GM12801 (cell line): ENCODE measurements around the gene PCARE.

Source experiments
- CTCF ChIP-seq: IDR thresholded peaks from one replicate; pipeline ENCODE4 v1.5.1; 2011; ENCODE audit warnings: control low read depth; ENCODE audit not compliant: insufficient read length; ENCODE audit errors: extremely low read depth

The PCARE gene

GRCh38 chr2:29053670-29054400 is 20.5 kb downstream of the PCARE start:
- no peak for TF ChIP-seq CTCF

DNA sequence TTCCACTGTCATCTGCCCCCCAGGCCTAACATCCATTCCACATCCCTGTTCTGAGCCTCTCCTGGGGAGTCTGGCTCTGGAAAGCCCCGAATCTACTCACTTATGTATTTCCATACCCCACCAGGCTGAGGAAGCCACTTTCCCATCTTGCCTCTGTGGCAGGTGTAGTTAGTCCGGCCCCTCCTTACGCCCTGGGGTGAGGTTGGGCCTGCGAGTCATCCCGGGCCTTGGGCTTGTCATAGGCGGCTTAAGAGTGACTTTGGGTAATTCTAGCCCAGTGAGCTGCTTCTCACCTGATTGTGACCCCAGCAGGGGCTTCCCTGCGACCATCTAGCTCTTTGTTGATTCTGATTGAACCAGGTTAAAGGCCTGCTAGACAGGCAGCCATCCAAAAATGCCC is 21.1 kb downstream of the PCARE start:
- no peak for TF ChIP-seq CTCF

- no peak for TF ChIP-seq CTCF
These were observed 21.5 kb downstream of the PCARE start for GRCh38 chr2:29052807-29053206.

GRCh38 chr2:29051730-29052129 is 22.6 kb downstream of the PCARE start:
- TF ChIP-seq CTCF = no peak

DNA sequence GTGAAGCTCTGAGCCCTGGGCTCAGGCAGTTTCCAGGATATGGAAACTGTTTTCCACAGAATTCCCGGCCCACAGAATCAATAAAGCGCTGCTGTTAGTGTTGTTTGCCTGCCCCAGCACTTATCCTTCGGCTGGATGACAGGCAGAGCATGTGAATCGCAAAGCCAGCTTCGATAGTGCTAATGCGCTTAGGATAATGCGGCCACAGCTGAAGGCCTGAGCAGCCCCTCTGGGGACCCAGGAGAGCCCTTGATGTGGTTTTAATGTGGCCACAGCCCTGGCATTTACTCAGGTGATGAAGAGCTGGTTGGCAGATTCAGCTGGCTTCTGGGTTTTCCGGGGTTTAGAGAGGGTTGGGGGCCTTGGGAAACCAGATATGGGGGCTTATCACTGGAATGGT is 23.7 kb downstream of the PCARE start:
- no peak for TF ChIP-seq CTCF

DNA sequence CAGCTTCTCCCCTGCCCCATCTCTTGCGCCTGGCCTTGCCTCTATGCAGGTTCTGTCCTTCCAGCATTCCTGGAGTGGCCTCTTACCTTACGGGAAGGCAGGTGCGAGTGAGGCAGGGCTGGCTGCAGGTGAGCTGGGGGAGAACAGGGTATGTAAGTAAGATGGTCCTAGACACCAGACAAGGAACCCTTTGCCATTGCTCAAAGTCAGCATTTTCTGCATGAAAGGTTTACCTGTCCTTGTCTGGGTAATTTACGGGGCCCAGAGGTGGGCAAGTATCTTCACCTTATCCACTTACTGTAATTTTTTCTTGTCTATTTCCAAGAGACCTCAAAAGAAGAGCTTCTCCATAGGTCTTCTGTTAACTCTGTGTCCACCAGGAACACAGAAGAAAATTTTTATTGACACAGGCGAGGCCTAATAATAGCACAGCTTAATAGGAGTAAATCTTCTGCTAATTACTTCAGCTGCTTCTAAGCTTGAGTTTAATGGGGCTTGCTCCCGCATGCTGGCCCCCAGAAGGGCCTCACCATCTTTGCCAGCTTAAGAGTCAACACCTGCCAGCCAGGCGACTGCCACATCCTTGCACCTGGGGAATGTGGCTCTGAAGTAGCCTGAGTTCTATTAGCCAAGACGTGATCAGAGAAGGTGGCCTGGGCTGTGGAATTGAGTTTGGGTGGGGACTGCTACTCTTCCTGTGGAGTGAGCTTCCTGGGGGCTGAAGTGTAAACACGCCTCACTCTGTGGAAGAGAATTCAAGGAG is 27.1 kb downstream of the PCARE start:
- no peak for TF ChIP-seq CTCF

GRCh38 chr2:29046321-29046720 is 28.0 kb downstream of the PCARE start:
- TF ChIP-seq CTCF = no peak
